Astrocyte (in vitro differentiated cells and primary cell): ENCODE measurements around the gene PDIA5. TPM values are rescaled to one million over a fixed set of nuclear protein-coding genes. Genes with fewer than 3 reads are reported as not detected.

Source experiments
- DNase-seq: peaks from one replicate; pipeline ENCODE4 v3.0.0-alpha.2; 2010; ENCODE audit warnings: low read depth
- FAIRE-seq: peaks from 2 replicates; lab custom pipeline; 2011; peaks lifted over from hg19 to GRCh38; lab: Jason Lieb, UNC
- H2AFZ ChIP-seq: 2 replicates; pipeline ENCODE4 v1.6.0; 2012; ENCODE audit warnings: low read depth, low read length, inconsistent platforms
- H3K27ac ChIP-seq: 2 replicates; pipeline ENCODE4 v1.5.1; 2011; ENCODE audit warnings: low read depth, low read length, inconsistent platforms
- H3K27me3 ChIP-seq: 2 replicates; pipeline ENCODE4 v1.6.0; 2011; ENCODE audit warnings: low read length, inconsistent platforms; ENCODE audit not compliant: insufficient read depth
- H3K36me3 ChIP-seq: 2 replicates; pipeline ENCODE4 v1.5.1; 2011; ENCODE audit warnings: low read length, inconsistent platforms; ENCODE audit not compliant: insufficient read depth
- H3K4me1 ChIP-seq: 2 replicates; pipeline ENCODE4 v1.5.1; 2011; ENCODE audit warnings: low read length, inconsistent platforms; ENCODE audit not compliant: insufficient read depth
- H3K4me2 ChIP-seq: 2 replicates; pipeline ENCODE4 v1.6.0; 2012; ENCODE audit warnings: low read length, inconsistent platforms
- H3K4me3 ChIP-seq: 2 replicates; pipeline ENCODE4 v1.5.1; 2011; ENCODE audit warnings: low read depth, mild to moderate bottlenecking, low read length, inconsistent platforms; ENCODE audit not compliant: insufficient read depth
- H3K79me2 ChIP-seq: 2 replicates; pipeline ENCODE4 v1.6.0; 2012; ENCODE audit warnings: mild to moderate bottlenecking, low read length, inconsistent platforms; ENCODE audit not compliant: insufficient read depth
- H3K9ac ChIP-seq: 2 replicates; pipeline ENCODE4 v1.6.0; 2012; ENCODE audit warnings: mild to moderate bottlenecking, low read length, inconsistent platforms
- H3K9me3 ChIP-seq: 2 replicates; pipeline ENCODE4 v1.5.1; 2012; ENCODE audit warnings: low read depth, mild to moderate bottlenecking, low read length, inconsistent platforms; ENCODE audit not compliant: insufficient read depth
- H4K20me1 ChIP-seq: 2 replicates; pipeline ENCODE4 v1.6.0; 2012; ENCODE audit warnings: low read length, inconsistent platforms; ENCODE audit not compliant: insufficient read depth
- H3K27ac Mint-ChIP-seq: one replicate; pipeline ENCODE4 v1.8.0; 2021; ENCODE audit warnings: mild to moderate bottlenecking, mixed read lengths; ENCODE audit not compliant: unreplicated experiment
- H3K27me3 Mint-ChIP-seq: one replicate; pipeline ENCODE4 v1.8.0; 2021; ENCODE audit warnings: low read depth, mixed read lengths; ENCODE audit not compliant: unreplicated experiment
- H3K36me3 Mint-ChIP-seq: one replicate; pipeline ENCODE4 v1.8.0; 2021; ENCODE audit warnings: low read depth, mixed read lengths; ENCODE audit not compliant: unreplicated experiment
- H3K4me1 Mint-ChIP-seq: one replicate; pipeline ENCODE4 v1.8.0; 2021; ENCODE audit warnings: low read depth, mixed read lengths; ENCODE audit not compliant: unreplicated experiment
- H3K4me3 Mint-ChIP-seq: one replicate; pipeline ENCODE4 v1.8.0; 2021; ENCODE audit warnings: mild to moderate bottlenecking, moderate library complexity, mixed read lengths; ENCODE audit not compliant: unreplicated experiment
- H3K9me3 Mint-ChIP-seq: one replicate; pipeline ENCODE4 v1.8.0; 2021; ENCODE audit warnings: mild to moderate bottlenecking, mixed read lengths; ENCODE audit not compliant: unreplicated experiment
- EZH2 ChIP-seq: IDR thresholded peaks from 2 replicates; pipeline ENCODE4 v1.6.1; 2012; ENCODE audit warnings: mild to moderate bottlenecking, low read length, inconsistent platforms; ENCODE audit not compliant: insufficient read depth
- total RNA-seq: library from RNA; stranded (reverse); gene quantifications from 2 replicates; pipeline ENCODE4 v1.2.1, GENCODE V29; 2021
- TF ChIP-seq, protein P1 (sequence below): IDR thresholded peaks from 2 replicates; pipeline ENCODE4 v1.5.1; 2011; ENCODE audit warnings: low read depth, mild to moderate bottlenecking, inconsistent platforms, low read length, moderate library complexity; ENCODE audit not compliant: insufficient read depth

The PDIA5 gene
- total RNA-seq, 1 donor from 2014 or later, result 77.5 TPM

- Mint-ChIP-seq H3K4me1 (peaks cover 4% of the 10 kb centered on the region), H3K4me3 (no peak overlapping the region), H3K27me3 (no peaks in the 10 kb centered on the region), H3K9me3 (no peaks in the 10 kb centered on the region), H3K27ac (no peak overlapping the region), H3K36me3 (peaks cover 34% of the 10 kb centered on the region)
- no peaks in the 10 kb centered on the region for H3K4me1 ChIP-seq
- no peaks in the 10 kb centered on the region for H3K9me3 ChIP-seq
- H3K27me3 ChIP-seq, result no peaks in the 10 kb centered on the region
- no peak for TF ChIP-seq EZH2
- TF ChIP-seq, protein P1, sequence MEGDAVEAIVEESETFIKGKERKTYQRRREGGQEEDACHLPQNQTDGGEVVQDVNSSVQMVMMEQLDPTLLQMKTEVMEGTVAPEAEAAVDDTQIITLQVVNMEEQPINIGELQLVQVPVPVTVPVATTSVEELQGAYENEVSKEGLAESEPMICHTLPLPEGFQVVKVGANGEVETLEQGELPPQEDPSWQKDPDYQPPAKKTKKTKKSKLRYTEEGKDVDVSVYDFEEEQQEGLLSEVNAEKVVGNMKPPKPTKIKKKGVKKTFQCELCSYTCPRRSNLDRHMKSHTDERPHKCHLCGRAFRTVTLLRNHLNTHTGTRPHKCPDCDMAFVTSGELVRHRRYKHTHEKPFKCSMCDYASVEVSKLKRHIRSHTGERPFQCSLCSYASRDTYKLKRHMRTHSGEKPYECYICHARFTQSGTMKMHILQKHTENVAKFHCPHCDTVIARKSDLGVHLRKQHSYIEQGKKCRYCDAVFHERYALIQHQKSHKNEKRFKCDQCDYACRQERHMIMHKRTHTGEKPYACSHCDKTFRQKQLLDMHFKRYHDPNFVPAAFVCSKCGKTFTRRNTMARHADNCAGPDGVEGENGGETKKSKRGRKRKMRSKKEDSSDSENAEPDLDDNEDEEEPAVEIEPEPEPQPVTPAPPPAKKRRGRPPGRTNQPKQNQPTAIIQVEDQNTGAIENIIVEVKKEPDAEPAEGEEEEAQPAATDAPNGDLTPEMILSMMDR, result no peak
- H2AFZ ChIP-seq, result no peak overlapping the region
- no peaks in the 10 kb centered on the region for H3K79me2 ChIP-seq
- H3K9ac ChIP-seq, result no peak overlapping the region
- FAIRE-seq, result no peak
- no peak overlapping the region for H3K27ac ChIP-seq
- H3K36me3 ChIP-seq, result peaks cover 10% of the 10 kb centered on the region
- no peak overlapping the region for H3K4me2 ChIP-seq
- DNase-seq, result no peak
- no peak overlapping the region for H3K4me3 ChIP-seq
- H4K20me1 ChIP-seq, result peaks cover 26% of the 10 kb centered on the region
These were observed 87.5 kb downstream of the PDIA5 start for GRCh38 chr3:123154020-123154985.

DNA sequence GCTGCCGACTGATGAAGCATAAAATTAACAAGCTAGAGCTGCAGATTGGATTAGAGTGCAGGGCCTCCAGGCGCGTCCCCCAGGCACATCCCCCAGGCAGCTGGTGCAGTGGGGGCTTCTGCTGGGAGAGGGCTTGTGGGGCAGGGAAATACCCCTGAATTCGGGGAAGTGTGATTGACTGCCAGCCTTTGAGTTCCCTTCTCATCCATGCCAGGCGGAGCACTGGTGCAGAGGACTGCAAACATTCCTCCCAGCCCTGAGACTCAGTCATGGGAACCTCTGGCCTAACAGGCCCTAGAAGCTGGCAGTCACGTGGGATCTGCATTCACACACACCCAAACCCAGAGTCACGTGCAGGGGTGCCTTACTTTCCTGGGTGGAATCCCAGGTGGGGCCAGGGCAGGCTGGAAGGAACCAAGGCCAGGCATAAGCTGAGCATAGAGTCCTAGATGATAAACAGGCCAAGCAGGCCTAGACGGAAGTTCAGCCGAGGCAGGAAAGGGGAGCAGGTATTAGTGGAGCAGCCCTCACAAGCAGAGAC is 88.7 kb downstream of the PDIA5 start:
- Mint-ChIP-seq H3K27ac (no peak overlapping the region), H3K4me3 (no peak overlapping the region), H3K36me3 (peaks cover 30% of the 10 kb centered on the region), H3K4me1 (peaks cover 7% of the 10 kb centered on the region), H3K9me3 (no peaks in the 10 kb centered on the region), H3K27me3 (no peaks in the 10 kb centered on the region)
- Histone ChIP-seq H3K79me2 (no peaks in the 10 kb centered on the region), H4K20me1 (peaks cover 26% of the 10 kb centered on the region), H2AFZ (no peak overlapping the region), H3K27ac (no peak overlapping the region), H3K27me3 (no peaks in the 10 kb centered on the region), H3K4me3 (no peak overlapping the region), H3K4me1 (no peaks in the 10 kb centered on the region), H3K9me3 (no peaks in the 10 kb centered on the region), H3K9ac (no peak overlapping the region), H3K4me2 (no peak overlapping the region), H3K36me3 (peaks cover 8% of the 10 kb centered on the region)
- FAIRE-seq (no peak), DNase-seq (no peak)
- TF ChIP-seq, protein P1, result no peak
- TF ChIP-seq EZH2, result no peak
